Effector memory CD8-positive, alpha-beta T cell (primary cell): ENCODE measurements around the gene MOCOS.

Source experiments
- ATAC-seq: fragments of 150-1000 bp; cut with Tn5 transposase; replicated peaks from 2 replicates; pipeline ENCODE4 v1.10.0; 2021; ENCODE audit warnings: mild to moderate bottlenecking, moderate library complexity
- DNase-seq, 3 experiments: peaks; one replicate each; pipeline ENCODE4 v3.0.0; 2021
- H3K27ac Mint-ChIP-seq, 2 donors: one replicate each; pipeline ENCODE4 v1.8.0; 2022; ENCODE audit warnings: mild to moderate bottlenecking in 2 of 2, mixed read lengths in 2 of 2, moderate library complexity in 2 of 2
- H3K27me3 Mint-ChIP-seq, 2 donors: one replicate each; pipeline ENCODE4 v1.8.0; 2022; ENCODE audit warnings: mixed read lengths in 2 of 2
- H3K36me3 Mint-ChIP-seq: one replicate; pipeline ENCODE4 v1.8.0; 2022; ENCODE audit warnings: mild to moderate bottlenecking, moderate library complexity, mixed read lengths; ENCODE audit not compliant: insufficient read depth
- H3K4me1 Mint-ChIP-seq, 2 donors: one replicate each; pipeline ENCODE4 v1.8.0; 2022; ENCODE audit warnings: low read depth in 2 of 2, mixed read lengths in 2 of 2
- H3K4me3 Mint-ChIP-seq, 2 donors: one replicate each; pipeline ENCODE4 v1.8.0; 2022; ENCODE audit warnings: mild to moderate bottlenecking in 2 of 2, mixed read lengths in 2 of 2, moderate library complexity in 2 of 2
- H3K9me3 Mint-ChIP-seq, 2 donors: one replicate each; pipeline ENCODE4 v1.8.0; 2022; ENCODE audit warnings: mixed read lengths in 2 of 2
- total RNA-seq, 9 experiments: gene quantifications; one replicate each; lab custom pipeline; 2026; lab: John Stamatoyannopoulos, UW

Gene MOCOS
- 0 to 0.68 (median 0.30) reads per million in 9 experiments for total RNA-seq

GRCh38 chr18:36187193-36187825, at the start of gene MOCOS:
MOCOS (plus strand) TSS chr18:36187497; CDS start chr18:36187540, 43 bp downstream.
- H3K27me3 Mint-ChIP-seq: peaks cover 26 to 28% of the 10 kb centered on the region in 2 donors
- peak; percentile 80 for ATAC-seq
- H3K9me3 Mint-ChIP-seq: no peaks in the 10 kb centered on the region
- peaks cover 5% of the 10 kb centered on the region for H3K36me3 Mint-ChIP-seq
- peak within 1 kb of the TSS; percentile 84 for H3K4me3 Mint-ChIP-seq
- H3K27ac Mint-ChIP-seq: no peak within 1 kb of the TSS
- H3K4me1 Mint-ChIP-seq: peaks cover 7 to 11% of the 10 kb centered on the region in 2 donors
- peak; percentile 20 to 29 (median 29) for DNase-seq

GRCh38 chr18:36139245-36139644, 48.1 kb upstream of the MOCOS start:
- DNase-seq (no peak), ATAC-seq (no peak)
- H3K4me3 Mint-ChIP-seq: no peak overlapping the region
- H3K27ac Mint-ChIP-seq: no peak overlapping the region
- H3K36me3 Mint-ChIP-seq: peaks cover 88% of the 10 kb centered on the region
- no peaks in the 10 kb centered on the region for H3K9me3 Mint-ChIP-seq
- peaks cover 3 to 24% of the 10 kb centered on the region in 2 donors for H3K4me1 Mint-ChIP-seq
- no peaks in the 10 kb centered on the region for H3K27me3 Mint-ChIP-seq

GRCh38 chr18:36141576-36141975, 45.7 kb upstream of the MOCOS start:
- H3K27ac Mint-ChIP-seq: no peak overlapping the region
- ATAC-seq (no peak), DNase-seq (no peak)
- H3K36me3 Mint-ChIP-seq: peaks cover 93% of the 10 kb centered on the region
- no peaks in the 10 kb centered on the region for H3K27me3 Mint-ChIP-seq
- no peak overlapping the region for H3K4me3 Mint-ChIP-seq
- H3K4me1 Mint-ChIP-seq: peaks cover 0 to 15% of the 10 kb centered on the region in 2 donors
- H3K9me3 Mint-ChIP-seq: no peaks in the 10 kb centered on the region

GRCh38 chr18:36142751-36143150, 44.5 kb upstream of the MOCOS start:
- Mint-ChIP-seq H3K36me3 (peaks cover 93% of the 10 kb centered on the region), H3K9me3 (no peaks in the 10 kb centered on the region), H3K4me3 (no peak overlapping the region), H3K27ac (peak overlapping the region in 1 of 2 donors; percentile 56), H3K27me3 (no peaks in the 10 kb centered on the region), H3K4me1 (peaks cover 0 to 10% of the 10 kb centered on the region in 2 donors)
- ATAC-seq: no peak
- DNase-seq: no peak

GRCh38 chr18:36143391-36143790, 43.9 kb upstream of the MOCOS start:
- ATAC-seq: no peak
- DNase-seq: no peak
- H3K4me3 Mint-ChIP-seq: no peak overlapping the region
- no peaks in the 10 kb centered on the region for H3K27me3 Mint-ChIP-seq
- no peak overlapping the region for H3K27ac Mint-ChIP-seq
- H3K36me3 Mint-ChIP-seq: peaks cover 93% of the 10 kb centered on the region
- peaks cover 0 to 10% of the 10 kb centered on the region in 2 donors for H3K4me1 Mint-ChIP-seq
- no peaks in the 10 kb centered on the region for H3K9me3 Mint-ChIP-seq

GRCh38 chr18:36149514-36150289, 37.6 kb upstream of the MOCOS start:
- ATAC-seq: no peak
- Mint-ChIP-seq H3K36me3 (peaks cover 77% of the 10 kb centered on the region), H3K27ac (no peak overlapping the region)

GRCh38 chr18:36152781-36153180, 34.5 kb upstream of the MOCOS start:
- ATAC-seq (no peak), DNase-seq (no peak)
- Mint-ChIP-seq H3K27ac (peak overlapping the region in 1 of 2 donors; percentile 67), H3K4me3 (no peak overlapping the region), H3K9me3 (no peaks in the 10 kb centered on the region), H3K27me3 (no peaks in the 10 kb centered on the region), H3K36me3 (peaks cover 75% of the 10 kb centered on the region), H3K4me1 (peaks cover 13 to 14% of the 10 kb centered on the region in 2 donors)

More at GRCh38 chr18:36149514-36150289, 37.6 kb upstream of the MOCOS start:
- H3K4me1 Mint-ChIP-seq: peaks cover 4 to 10% of the 10 kb centered on the region in 2 donors
- no peak for DNase-seq
- H3K9me3 Mint-ChIP-seq: no peaks in the 10 kb centered on the region
- no peaks in the 10 kb centered on the region for H3K27me3 Mint-ChIP-seq
- no peak overlapping the region for H3K4me3 Mint-ChIP-seq

GRCh38 chr18:36153203-36153602, 34.1 kb upstream of the MOCOS start:
- no peak for DNase-seq
- Mint-ChIP-seq H3K9me3 (no peaks in the 10 kb centered on the region), H3K4me1 (peaks cover 13 to 18% of the 10 kb centered on the region in 2 donors), H3K36me3 (peaks cover 72% of the 10 kb centered on the region), H3K4me3 (no peak overlapping the region), H3K27me3 (no peaks in the 10 kb centered on the region), H3K27ac (peak overlapping the region in 1 of 2 donors; percentile 67)
- ATAC-seq: no peak

- H3K4me1 Mint-ChIP-seq: peaks cover 13 to 21% of the 10 kb centered on the region in 2 donors
- no peaks in the 10 kb centered on the region for H3K27me3 Mint-ChIP-seq
- no peak overlapping the region for H3K4me3 Mint-ChIP-seq
- DNase-seq: no peak
- H3K27ac Mint-ChIP-seq: peak overlapping the region in 1 of 2 donors; percentile 67
- H3K36me3 Mint-ChIP-seq: peaks cover 71% of the 10 kb centered on the region
- no peaks in the 10 kb centered on the region for H3K9me3 Mint-ChIP-seq
- ATAC-seq: no peak
Observed at GRCh38 chr18:36153771-36154170, 33.5 kb upstream of the MOCOS start.

- H3K36me3 Mint-ChIP-seq: peaks cover 77% of the 10 kb centered on the region
- no peak for DNase-seq
- no peak overlapping the region for H3K4me3 Mint-ChIP-seq
- H3K27ac Mint-ChIP-seq: peak overlapping the region; percentile 1 to 19
- no peaks in the 10 kb centered on the region for H3K9me3 Mint-ChIP-seq
- no peaks in the 10 kb centered on the region for H3K27me3 Mint-ChIP-seq
- peaks cover 15 to 32% of the 10 kb centered on the region in 2 donors for H3K4me1 Mint-ChIP-seq
- ATAC-seq: no peak
Observed at GRCh38 chr18:36155851-36156757, 31.2 kb upstream of the MOCOS start.

GRCh38 chr18:36157441-36157840, 29.9 kb upstream of the MOCOS start:
- no peaks in the 10 kb centered on the region for H3K9me3 Mint-ChIP-seq
- no peak overlapping the region for H3K4me3 Mint-ChIP-seq
- peaks cover 83% of the 10 kb centered on the region for H3K36me3 Mint-ChIP-seq
- DNase-seq (no peak), ATAC-seq (no peak)
- peak overlapping the region; percentile 1 to 19 for H3K27ac Mint-ChIP-seq
- H3K27me3 Mint-ChIP-seq: no peaks in the 10 kb centered on the region
- peaks cover 12 to 41% of the 10 kb centered on the region in 2 donors for H3K4me1 Mint-ChIP-seq

GRCh38 chr18:36158266-36158867, 28.9 kb upstream of the MOCOS start:
- H3K27me3 Mint-ChIP-seq: no peaks in the 10 kb centered on the region
- no peaks in the 10 kb centered on the region for H3K9me3 Mint-ChIP-seq
- H3K27ac Mint-ChIP-seq: peak overlapping the region in 1 of 2 donors; percentile 47
- DNase-seq (no peak), ATAC-seq (no peak)
- H3K36me3 Mint-ChIP-seq: peaks cover 75% of the 10 kb centered on the region
- H3K4me1 Mint-ChIP-seq: peaks cover 6 to 42% of the 10 kb centered on the region in 2 donors
- H3K4me3 Mint-ChIP-seq: no peak overlapping the region

- ATAC-seq (no peak), DNase-seq (no peak)
- Mint-ChIP-seq H3K4me3 (no peak overlapping the region), H3K27ac (peak overlapping the region; percentile 30 to 57), H3K27me3 (no peaks in the 10 kb centered on the region), H3K9me3 (no peaks in the 10 kb centered on the region), H3K4me1 (peaks cover 5 to 45% of the 10 kb centered on the region in 2 donors), H3K36me3 (peaks cover 74% of the 10 kb centered on the region)
Observed at GRCh38 chr18:36160959-36161371, 26.3 kb upstream of the MOCOS start.
